IPS-NIHi7 (cell line): ENCODE data around the gene MORN4.

Experiments
- DNase-seq: peaks from one replicate; pipeline ENCODE4 v3.0.0; 2012; ENCODE audit warnings: mixed read lengths; ENCODE audit errors: extremely low spot score

MORN4 gene

DNA sequence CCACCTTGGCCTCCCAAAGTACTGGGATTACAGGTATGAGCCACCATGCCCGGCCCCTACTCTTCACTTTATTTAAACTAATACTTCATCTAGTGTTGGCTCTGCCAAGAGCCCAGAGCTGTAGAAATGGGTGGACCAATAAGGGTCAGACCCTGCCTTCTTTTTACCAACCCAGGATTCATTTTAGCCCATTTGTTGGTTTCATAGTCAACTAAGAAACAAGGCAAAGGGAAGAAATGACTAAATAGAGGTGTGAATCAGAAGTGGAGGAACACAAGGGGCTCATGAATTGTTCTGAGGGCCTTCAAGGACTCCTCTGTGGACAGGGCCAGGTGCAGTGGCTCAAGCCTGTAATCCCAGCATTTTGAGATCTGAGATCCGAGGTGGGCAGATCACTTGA is 59.6 kb downstream of the MORN4 start:
- no peak for DNase-seq

DNA sequence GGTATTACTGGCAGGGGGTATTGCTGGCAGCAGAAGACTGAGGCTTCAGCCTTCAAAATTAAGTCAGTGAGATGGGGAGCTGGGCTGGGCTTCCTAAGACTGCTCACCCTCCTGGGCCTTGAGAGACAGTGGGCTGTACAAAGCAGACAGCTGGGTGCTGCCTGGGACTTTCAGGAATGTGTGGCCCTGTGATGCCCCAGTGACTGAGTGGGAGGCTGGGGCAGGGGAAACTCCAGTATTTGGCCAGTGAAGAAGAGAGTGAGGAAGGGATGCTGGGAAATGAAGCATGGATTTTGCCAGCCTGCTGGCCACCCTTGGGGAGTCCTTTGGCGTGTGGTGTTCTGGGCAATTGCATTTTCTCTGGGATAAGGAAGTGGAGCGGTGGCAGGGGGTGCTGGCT is 60.3 kb downstream of the MORN4 start:
- no peak for DNase-seq

DNA sequence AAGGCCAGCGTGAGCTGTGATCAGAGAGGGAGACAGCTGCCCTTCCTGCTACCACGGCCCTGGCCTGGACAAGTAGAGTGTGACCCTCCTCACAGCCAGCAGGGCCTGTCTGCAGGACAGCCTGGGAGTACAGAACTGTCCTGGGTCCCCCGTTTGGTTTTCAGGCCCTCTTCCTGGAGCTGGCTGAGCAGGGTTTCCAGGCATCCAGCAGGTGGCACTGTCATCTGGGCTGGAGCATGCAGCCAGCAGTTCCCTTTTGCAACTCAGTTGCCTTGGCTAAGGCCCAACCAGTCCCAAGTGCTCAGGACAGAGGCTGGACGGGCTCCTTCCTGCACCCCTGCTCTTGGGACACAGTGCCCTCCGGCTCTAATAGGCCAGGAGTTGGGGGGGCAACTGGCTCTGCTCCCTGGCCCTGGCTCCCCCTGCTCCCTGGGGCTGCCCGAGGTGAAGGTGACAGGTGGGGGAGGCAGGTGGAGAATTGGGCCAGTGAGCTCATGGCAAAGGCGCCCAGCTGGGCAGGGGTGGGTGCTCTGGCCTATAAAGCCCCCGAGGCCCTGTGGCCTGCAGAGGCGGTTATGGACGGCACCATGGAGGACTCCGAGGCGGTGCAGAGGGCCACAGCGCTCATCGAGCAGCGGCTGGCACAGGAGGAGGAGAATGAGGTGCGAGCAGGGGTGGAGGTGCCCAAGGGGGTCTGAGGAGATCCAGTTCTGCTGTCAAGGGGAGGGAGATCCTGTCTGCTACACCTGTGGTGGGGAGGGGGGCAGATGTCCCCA is 60.9 kb downstream of the MORN4 start, which contains the start of gene ANKRD2:
TSS of gene ANKRD2 (plus strand) at position 566 of the 776 bp plus-strand sequence. CDS start at position 576, 10 bp downstream.
- peak; percentile 89 for DNase-seq

DNA sequence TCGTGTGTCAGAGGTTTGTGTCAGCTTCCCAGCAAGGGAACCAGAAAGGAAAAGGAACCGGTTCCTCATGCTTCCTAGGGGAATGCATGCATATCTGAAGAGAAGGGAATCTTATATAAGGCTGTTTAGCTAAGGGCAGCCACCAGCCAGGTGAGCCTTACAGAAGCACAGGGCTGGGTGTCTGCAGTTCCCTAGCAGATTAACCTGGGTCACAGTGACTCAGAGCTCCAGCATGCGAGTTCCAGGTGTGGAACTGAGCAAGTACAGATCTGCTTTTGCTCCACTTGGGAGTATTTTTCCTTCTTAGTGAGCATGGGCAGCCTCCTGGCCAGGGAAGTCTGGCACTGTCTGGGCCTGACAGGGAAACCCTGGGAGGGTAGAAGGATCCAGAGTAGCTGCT is 61.7 kb downstream of the MORN4 start:
- DNase-seq, result no peak

DNA sequence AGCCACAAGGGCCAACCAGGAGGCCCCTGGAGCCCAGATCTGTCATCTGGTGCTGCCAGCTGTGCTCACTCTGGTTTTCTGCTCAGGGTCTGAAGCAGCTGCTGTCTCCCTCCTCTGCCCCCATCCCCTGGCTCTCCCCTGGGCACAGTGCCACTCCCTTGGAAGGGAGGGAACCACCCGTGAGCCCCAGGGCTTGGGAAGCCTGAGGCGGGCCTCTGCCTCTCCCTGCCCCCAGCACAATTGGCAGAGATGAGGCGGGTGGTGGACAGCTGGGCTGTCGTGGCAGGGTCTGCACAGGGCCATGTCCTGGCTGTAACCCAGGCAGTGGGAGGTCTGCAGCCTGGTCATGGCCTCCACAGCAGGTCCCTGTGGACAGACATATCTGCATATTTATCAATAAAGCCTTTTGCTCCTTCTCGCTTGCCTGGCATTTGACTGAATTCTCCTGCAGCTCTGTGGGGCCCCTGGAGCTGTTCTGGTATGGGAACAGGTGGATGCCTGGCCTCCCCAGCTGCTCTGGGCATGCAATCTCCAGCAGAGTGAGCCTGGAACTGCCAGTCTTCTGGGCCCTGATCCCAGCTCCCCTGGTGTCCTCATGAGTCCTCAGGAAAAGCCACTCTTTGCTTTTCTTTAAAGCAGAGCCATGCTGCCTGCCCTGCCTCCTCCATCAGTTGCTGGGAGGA is 62.4 kb downstream of the MORN4 start:
- DNase-seq, result no peak

DNA sequence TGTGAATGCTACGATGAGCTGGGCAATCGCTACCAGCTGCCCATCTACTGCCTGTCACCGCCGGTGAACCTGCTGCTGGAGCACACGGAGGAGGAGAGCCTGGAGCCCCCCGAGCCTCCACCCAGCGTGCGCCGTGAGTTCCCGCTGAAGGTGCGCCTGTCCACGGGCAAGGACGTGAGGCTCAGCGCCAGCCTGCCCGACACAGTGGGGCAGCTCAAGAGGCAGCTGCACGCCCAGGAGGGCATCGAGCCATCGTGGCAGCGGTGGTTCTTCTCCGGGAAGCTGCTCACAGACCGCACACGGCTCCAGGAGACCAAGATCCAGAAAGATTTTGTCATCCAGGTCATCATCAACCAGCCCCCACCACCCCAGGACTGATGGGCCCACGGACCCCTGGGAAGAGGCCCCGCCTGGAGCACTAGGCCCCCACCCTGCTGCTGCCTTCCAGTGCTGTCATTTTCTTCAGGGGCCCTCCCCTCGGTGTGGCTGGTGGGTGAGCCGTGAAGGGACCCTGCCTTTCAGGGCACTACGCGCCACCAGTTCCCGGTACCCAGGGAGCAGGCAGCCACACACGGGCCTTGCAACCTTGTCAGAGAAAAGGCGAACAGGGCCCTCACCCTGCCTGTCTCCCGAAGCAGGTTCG is 63.0 kb downstream of the MORN4 start:
- DNase-seq, result no peak

- no peak for DNase-seq
These were observed 65.4 kb downstream of the MORN4 start for GRCh38 chr10:97567891-97568290.

GRCh38 chr10:97566336-97566996 is 66.8 kb downstream of the MORN4 start:
- DNase-seq, result no peak

DNA sequence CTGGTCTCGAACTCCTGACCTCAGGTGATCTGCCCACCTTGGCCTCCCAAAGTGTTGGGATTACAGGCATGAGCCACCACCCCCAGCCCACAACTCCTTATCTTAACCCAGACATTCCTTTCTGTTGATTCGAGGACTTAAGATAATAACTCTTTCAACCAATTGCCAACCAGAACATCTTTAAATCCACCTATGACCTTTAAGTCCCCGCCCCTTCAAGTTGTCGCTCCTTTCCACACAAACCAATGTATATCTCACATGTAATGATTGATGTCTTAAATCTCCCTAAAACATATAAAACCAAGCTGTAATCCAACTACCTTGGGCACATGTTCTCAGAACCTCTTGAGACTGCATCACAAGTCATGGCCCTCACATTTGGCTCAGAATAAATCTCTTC is 68.5 kb downstream of the MORN4 start:
- DNase-seq, result no peak
